ENCODE data around the gene SUN1.
"Not testable (repeated sequence)": the region's sequence is repeated elsewhere in the genome, so short reads cannot be mapped to it uniquely, and the experiment has no call there.

GRCh38 chr7:796434-797169 lies 35.7 kb upstream of the SUN1 start:
- not testable (repeated sequence) for TF ChIP-seq CTCF (conservative IDR thresholded peaks at IDR 0.05; ENCODE audit: low read length); EZH2phosphoT487 (IDR thresholded peaks at IDR 0.05; ENCODE audit: borderline replicate concordance, low read depth, low read length)
